GM12872 (cell line): ENCODE data around the gene SLC25A48.

Experiments
- CTCF ChIP-seq: IDR thresholded peaks from 3 replicates; pipeline ENCODE4 v1.5.1; 2011; ENCODE audit warnings: low read depth, mild to moderate bottlenecking, low read length, moderate library complexity; ENCODE audit not compliant: insufficient read depth

SLC25A48 gene

GRCh38 chr5:135915466-135916001 lies 81.1 kb downstream of the SLC25A48 start:
- TF ChIP-seq CTCF, result no peak

- no peak for TF ChIP-seq CTCF
Observed at GRCh38 chr5:135916638-135917263, 82.3 kb downstream of the SLC25A48 start.

- TF ChIP-seq CTCF, result no peak
Observed at GRCh38 chr5:135920199-135920598, 85.7 kb downstream of the SLC25A48 start.

- no peak for TF ChIP-seq CTCF
Observed at GRCh38 chr5:135921388-135921787, 86.9 kb downstream of the SLC25A48 start.

GRCh38 chr5:135930029-135930948 lies 95.8 kb downstream of the SLC25A48 start:
- TF ChIP-seq CTCF, result no peak

GRCh38 chr5:135930949-135931295 lies 96.5 kb downstream of the SLC25A48 start:
- no peak for TF ChIP-seq CTCF

- no peak for TF ChIP-seq CTCF
Observed at GRCh38 chr5:135934939-135935338, 100.5 kb downstream of the SLC25A48 start.
